NCI-H82 treated with DMSO at 0.1 percent for 48 hours (cell line): ENCODE data around the gene CLCF1.
"Not testable (repeated sequence)": the region's sequence is repeated elsewhere in the genome, so short reads cannot be mapped to it uniquely, and the experiment has no call there.

Experiments
- DNase-seq: peaks from one replicate; lab custom pipeline; 2025; ENCODE audit not compliant: unreplicated experiment; lab: John Stamatoyannopoulos, UW

The CLCF1 gene

DNA sequence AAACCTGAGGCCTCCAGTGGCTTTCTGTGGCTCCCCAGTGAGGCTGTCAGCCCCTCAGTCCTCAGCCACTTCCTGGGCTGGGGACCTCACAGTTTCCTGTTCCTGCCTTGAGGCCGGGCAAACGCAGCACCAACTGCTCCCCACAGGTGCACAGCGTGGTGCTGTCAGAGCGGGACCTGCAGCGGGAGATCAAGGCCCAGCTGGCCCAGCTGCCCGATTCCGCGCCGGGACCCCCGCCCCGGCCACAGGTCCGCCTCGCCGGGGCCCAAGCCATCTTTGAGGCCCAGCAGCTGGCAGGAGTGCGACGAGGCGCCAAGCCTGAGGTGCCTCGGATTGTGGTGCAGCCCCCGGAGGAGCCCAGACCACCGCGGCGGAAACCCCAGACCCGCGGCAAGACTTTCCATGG lies 35.9 kb upstream of the CLCF1 start:
- DNase-seq = no peak

DNA sequence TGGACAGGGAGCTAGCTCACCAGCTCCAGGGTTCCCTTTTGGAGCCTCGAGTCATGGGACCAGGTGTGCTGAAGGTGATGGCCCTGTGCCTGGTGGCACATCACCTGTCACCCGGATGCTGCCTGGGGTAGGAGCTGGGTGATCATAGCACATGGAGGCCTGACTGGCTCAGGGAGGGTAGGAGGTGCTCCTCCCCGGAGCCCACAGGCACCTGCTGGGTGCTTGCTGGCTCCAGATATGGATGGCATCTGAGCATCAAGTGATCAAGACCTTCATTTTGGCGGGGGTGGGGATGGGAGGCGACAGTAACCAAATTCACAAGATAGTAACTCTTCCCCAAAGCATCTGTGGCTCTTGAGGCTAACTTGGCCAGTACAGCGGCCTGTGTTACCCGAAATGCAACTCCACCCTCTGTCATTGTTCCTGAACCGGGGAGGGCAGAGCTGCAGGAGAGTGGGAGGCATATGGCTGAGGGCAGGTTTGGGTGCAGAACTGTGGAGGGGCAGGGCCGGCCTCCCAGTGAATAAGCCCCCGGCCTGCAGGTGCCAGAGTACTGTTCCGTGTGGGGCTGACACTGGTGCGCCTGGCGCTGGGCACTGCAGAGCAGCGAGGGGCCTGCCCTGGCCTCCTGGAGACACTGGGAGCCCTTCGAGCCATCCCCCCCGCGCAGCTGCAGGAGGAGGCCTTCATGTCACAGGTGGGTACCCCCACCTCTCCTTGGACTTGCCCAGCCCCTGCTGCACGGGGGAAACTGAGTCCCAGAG lies 35.2 kb upstream of the CLCF1 start:
- no peak for DNase-seq

DNA sequence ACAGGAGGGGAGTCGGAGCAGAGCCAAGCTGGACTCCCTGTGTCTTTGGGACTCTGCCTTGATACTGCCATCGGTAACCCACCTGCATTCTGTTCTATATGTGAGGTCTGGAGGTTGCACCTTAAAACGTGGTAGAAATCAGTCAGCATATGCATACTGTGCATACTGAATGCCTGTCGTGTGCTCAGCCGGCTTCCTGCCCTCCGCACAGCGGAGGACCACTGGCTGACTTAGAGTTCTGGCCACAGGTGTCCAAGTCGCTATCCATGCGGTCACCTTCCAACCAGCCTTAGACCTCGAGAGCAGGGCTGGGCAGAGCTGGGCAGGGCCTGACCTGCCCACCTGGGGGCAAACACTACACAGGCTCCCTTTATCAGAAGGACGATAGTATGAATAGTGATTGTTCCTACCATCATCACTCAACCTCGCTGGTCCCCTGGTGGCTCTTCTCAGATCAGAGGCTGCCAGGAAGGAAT lies 34.3 kb upstream of the CLCF1 start:
- DNase-seq = no peak

DNA sequence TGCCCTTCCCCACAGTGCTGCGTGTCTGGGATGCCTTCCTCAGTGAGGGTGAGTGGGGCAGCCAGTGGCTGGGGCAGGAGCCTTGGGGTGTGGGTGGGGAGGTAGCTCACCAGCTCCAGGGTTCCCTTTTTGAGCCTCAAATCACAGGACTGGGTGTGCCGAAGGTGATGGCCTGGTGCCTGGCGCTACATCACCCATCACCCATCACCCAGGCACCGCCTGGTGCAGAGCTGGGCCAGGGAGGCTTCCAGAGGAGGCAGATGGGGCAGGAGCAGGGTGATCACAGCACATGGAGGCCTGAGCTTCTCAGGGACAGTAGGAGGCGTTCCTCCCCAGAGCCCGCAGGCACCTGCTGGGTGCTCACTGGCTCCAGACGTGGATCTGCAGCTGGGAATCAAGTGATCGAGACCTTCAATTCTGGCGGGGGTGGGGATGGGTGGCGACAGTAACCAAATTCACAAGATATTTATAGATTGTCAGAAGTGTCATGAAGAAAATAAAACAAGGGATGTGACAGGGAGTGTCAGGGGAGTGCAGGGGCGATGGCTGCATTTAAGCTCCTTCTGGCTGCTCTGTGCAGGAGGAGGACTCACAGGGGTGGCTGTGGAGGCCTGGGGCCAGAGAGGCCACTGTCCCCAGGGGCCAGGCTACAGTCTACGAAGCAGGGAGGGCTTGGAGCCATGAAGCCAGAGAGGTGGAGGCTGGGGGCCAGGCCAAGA lies 33.7 kb upstream of the CLCF1 start:
- DNase-seq = no peak

DNA sequence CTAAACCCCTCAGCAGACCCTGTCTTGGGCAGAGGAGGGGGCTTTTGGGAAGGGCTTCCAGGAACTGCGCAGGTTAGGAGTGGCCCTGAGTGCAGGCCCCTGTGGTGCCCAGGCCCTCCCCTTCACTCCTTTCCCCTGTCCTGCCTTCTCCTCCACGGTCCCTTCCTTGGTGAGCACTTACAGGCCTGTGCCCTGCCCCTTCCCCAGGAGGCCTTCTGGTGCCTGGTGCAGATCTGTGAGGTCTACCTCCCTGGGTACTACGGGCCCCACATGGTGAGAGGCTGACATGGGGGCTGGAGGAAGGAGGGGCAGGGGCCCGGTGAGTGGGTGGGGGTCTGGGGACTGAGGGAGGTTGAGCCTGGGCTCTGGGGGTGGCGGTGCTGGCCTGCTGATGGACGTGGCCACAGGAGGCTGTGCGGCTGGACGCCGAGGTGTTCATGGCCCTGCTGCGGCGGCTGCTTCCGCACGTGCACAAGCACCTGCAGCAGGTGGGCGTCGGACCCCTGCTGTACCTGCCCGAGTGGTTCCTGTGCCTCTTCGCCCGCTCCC lies 33.1 kb upstream of the CLCF1 start:
- no peak for DNase-seq

DNA sequence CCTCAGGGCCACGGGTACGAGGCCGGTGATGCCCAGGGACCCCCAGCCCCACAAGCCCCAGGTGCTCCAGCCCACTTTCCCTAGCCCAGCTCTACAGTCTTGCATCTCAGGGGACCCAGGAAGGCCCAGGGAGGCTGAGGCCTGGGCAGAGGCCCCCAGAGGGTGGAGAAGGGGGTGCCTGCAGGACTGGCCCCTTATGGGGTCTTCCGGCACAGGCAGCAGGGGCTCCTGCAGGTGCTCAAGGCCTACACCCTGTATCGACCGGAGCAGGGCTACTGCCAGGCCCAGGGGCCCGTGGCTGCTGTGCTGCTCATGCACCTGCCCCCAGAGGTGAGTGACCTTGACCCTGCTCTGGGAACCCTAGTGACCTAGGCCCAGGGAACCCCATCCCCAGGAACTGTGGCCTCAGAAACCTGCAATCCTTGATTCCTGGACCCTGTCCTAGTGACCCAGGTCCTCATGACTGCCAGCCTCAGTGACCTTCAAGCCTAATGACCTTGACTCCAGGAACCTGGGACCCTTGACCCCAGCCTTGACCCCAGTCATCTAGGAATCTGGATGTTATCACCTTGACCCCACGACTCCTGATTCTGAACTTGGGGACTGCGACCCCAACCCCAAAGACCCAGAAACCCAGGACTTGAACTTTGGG lies 32.4 kb upstream of the CLCF1 start:
- no peak for DNase-seq

DNA sequence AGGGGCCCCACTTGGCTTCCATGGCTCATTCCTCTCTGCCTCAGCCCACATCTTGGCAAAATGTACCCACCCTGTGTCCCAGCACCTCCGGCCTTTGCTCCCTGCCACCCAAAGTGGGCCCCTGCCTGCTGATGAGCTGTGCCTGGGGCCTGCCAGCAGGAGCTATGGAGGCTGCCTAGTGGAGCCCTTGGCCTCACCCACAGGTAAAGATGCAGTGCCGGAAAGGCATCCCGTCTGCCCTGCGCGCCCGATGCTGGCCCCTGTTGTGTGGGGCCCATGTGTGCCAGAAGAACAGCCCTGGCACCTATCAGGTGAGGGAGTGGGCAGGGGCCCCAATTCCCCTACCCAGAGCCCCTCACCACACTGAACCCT lies 31.8 kb upstream of the CLCF1 start:
- no peak for DNase-seq

DNA sequence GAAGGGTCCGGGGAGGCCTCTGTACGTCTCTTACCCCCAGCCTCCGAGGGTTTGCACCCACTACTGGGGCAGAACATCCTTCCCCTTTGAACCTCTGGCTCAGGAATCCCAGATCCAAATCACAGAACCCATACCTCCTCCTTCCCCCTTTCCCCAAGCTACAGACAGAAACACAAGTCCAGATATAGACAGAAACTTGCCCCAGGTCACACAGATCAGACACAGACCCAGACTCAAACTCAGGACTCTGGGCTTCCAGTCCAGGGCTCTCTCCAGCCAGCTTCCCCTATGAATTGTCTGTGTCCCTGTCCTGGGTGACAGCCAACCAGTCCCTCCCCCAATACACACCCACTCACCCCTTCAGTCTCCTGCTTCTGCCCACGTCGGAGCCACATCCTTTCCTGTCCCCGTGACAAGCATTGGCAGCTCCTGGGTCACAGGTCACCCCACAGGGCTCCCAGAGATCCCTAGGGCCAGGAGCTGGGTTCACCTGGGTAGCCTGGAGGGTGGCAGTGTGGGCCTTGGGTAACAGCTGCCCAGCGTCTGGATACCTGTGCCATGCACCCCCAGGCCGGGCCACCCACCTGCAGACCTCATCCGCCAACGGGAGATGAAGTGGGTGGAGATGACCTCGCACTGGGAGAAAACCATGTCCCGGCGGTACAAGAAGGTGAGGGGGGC lies 31.3 kb upstream of the CLCF1 start:
- DNase-seq = no peak

DNA sequence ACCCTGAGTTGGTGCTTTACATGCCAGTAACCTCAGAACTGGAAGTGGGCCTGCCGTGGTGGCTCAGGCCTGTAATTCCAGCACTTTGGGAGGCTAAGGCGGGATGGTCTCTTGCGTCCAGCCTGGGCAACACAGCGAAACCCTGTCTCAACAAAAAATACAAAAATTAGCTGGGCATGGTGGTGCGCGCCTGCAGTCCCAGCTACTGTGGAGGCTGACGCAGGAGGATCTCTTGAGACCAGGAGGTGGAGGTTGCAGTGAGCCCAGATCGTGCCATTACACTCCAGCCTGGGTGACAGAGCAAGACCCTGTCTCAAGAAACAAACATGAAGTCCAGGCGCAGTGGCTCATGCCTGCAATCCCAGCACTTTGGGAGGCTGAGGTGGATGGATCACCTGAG lies 29.7 kb upstream of the CLCF1 start:
- not testable (repeated sequence) for DNase-seq

DNA sequence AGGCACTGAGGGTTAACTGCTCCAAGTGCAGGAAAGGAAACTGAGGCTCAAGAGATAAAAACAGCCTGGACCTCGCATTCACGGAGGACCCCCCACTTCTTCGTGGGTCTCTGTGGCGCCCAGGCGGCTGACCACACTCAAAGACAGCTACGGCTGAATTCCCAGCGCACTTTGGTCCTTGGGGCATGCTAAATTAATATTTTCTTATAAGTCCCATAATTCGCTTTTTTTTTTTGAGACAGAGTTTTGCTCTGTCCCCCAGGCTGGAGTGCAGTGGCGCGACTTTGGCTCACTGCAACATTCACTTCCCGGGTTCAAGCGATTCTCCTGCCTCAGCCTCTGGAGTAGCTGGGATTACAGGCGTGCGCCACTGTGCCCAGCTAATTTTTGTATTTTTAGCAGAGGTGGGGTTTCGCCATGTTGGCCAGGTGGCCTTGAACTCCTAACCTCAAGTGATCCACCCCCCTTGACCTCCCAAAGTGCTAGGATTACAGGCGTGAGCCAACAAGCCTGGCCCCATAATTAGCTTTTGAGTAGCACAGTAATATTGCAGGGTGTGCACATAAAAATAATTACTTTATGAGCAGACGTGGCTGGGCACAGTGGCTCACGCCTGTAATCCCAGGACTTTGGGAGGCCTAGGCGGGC lies 28.9 kb upstream of the CLCF1 start:
- peak; percentile 11 for DNase-seq

DNA sequence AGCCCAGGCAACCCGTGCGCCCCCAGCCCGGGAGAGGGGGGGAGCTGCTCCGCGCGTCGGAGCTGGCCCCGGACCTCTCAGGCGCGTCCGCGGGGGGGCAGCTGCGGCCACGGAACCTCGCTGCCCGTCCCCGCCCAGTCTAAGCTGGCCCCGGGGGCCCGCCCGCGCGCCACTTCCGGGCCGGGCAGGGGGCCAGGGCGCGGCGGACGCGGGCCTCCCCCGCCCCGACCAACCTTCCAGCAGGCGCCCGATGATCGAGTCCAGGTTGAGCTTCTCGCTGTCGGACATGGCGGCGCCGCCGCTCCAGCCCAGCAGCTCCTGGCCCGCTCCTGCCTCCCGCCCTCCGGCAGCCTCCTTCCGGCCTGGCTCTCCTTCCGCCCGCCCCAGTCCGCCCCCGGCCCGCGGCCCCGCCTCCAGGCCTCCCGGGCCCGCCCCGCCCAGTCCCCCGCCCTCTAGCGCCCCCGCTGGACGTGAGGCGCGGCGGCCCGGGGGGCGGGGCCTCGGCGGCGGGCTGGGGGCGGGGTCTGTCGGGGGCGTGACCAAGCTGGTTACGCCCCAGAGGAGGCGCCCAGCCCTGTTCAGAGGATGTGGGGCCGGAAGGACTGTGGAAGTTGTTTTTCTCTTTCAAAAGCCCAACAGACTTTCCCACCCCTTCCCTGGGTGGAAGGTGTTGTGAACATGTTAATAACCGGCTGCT lies 28.2 kb upstream of the CLCF1 start, which contains the start of gene PPP1CA:
Gene PPP1CA (minus strand): TSS at position 364 of the 697 bp plus-strand sequence. CDS start 76 bp downstream, at position 288.
- DNase-seq = peak; percentile 73

DNA sequence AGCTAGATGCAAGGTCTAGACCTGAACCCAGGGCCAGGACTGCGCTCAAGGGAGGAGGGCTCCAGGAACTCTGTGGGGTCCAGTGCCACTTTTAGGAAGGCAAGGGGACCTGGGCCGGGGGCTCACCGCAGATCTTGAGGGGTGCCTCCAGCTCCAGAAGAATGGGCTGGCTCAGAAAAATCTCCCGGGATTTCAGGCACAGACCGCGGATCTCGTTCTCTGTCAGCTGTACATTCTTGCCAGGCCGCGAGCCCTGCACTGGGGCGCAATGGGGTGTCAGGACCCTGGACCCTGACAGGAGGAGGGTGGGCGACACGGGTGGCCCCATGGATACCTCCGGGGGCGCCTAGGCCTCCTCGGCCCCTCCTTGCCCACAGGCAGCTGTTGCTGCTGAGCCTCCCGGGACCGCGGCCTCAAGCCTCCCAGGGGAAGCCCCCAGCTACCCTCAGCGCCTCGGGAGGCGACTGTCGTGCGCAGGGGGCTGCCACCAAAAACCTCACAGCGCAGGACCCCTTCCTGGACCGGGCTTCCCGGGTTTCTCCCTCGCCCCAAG lies 27.6 kb upstream of the CLCF1 start:
- no peak for DNase-seq

DNA sequence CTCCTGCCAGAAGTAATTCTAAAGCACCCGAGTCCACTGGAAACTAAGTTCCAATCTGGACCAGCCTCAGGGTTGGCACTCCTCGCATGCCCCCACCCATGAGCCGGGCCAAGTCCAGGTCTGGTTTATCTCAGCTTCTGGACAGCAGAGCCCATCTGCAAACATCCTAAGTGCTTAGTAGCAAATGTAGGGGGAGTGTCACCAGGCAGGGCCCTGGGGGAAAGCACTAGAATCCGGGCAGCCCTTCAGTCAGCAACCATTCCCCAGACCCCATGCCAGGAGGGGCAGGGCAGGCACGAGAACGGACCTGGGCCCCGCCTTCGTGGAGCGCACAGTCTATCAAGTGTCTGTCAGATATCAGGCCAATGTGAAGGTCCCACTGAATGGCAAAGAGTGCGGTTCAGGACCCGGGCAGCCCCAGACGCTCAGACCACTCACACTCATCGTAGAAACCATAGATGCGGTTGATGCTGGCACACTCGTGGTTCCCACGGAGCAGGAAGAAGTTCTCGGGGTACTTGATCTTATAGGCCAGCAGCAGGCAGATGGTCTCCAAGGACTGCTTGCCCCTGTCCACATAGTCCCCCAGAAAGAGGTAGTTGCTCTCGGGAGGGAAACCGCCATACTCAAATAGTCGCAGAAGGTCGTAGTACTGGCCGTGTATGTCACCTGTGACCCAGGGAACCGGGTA lies 27.0 kb upstream of the CLCF1 start:
- no peak for DNase-seq

DNA sequence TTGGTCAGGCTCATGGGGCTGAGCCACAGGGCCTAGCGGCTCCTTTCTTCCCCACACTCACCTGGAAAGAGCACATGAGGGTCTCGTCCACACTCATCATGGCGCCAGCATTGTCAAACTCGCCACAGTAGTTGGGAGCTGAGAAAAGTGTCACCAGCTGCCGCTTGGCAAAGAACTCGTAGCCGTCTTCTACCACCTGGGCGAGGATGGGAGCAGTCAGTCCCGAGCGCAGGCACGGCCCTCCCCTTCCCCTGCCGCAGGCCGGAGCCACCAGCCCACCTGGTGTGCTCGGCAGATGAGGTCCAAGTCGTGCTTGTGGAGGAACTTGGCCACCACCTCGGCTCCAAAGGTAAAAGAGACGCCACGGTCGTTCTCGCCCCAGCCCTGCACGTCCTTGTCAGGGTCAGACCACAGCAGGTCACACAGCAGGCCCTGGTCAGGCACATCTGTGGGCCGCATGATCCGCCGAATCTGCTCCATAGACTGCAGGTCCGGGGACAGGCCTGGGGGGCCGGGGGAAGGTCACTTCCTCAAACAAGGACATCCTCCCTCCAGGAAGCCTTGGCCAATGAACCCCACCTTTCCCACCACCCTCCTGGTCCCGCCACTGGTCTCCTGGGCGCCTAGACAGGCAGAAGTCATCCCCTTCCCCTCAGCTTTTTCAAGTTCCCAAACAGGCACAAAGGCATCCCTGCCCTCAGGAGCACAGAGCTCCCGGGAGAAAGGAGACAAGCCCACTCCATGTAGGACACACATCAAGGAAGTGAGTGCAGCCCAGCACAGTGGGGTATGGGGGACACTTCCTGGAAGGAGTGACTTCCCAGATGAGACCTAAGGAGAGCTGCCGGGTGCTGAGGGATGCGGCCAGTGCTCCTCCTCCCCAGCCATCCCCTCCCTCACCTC lies 25.5 kb upstream of the CLCF1 start:
- no peak for DNase-seq

DNA sequence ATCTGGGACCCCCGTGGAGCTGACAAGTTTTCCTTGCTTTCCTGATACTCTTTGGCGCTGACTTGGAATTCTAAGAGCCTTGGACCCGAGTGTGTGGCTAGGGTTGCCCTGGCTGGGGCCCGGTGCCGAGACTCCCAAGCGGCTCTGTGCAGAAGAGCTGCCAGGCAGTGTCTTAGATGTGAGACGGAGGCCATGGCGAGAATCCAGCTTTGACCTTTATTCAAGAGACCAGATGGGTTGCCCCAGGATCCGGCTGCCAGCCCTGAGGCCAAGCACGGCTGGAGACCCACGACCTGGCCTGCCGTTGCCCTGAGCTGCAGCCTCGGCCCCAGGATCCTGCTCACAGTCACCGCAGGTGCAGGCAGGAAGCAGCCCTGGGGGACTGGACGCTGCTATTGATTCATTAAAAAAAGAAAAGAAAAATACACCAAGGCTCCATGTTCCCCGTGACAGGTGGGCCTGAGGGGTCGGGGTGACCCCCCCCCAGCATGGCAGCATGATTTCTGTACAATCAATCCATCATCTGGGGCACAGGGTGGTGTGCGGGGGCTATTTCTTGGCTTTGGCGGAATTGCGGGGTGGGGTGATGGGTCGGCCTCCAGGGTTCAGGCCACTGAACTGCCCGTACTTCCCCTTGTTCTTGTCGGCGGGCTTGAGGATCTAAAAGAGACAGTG lies 24.7 kb upstream of the CLCF1 start:
- DNase-seq = no peak

DNA sequence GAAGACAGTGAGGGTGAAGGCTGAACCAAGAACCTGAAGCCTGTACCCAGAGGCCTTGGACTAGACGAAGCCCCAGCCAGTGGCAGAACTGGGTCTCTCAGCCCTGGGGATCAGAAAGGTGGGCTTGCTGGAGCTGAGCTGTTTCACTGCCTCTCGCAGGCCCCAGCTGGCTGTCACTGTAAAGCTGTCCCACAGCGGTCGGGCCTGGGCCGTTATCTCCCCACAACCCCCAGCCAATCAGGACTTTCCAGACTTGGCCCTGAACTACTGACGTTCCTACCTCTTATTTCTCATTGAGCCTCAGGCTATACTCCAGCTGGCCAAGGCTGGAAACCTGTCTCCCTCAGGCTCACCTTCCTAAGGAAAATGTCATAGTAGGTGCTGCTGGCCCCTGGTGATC lies 24.1 kb upstream of the CLCF1 start:
- DNase-seq = no peak

DNA sequence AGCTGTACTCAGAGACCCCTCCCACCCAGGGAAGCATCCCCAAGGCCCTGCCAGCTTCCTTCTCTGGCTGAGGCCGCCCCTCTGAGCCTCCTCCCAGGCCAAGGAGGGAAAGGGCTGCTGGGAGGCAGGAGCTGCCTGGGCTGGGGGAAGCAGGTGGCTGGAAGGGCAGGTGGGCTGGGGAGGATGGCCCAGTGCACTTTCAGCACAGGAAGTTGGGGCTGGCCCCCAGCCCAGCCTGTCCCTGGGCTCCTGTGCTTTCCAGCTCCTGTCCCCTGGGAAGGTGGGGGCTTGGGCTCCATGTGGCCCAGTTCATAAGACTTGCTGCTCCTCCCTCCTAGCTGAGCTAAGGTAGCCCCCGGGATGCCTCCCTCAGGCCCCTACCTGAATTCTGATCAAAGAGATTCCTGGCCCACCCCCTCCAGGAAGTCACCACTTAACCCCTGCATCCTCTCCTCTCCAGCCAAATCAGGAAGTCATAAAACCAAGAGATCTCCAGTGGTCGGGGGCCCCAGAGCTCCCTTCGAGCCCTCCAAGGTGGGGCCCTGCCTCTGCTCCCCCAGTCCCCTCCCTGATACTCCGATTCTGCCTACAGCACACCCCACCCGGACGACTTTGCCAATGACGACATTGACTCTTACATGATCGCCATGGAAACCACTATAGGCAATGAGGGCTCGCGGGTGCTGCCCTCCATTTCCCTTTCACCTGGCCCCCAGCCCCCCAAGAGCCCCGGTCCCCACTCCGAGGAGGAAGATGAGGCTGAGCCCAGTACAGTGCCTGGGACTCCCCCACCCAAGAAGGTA lies 23.4 kb upstream of the CLCF1 start:
- DNase-seq = no peak
